ENCODE results near the gene NCOA7.
"Not testable (repeated sequence)": the region's sequence is repeated elsewhere in the genome, so short reads cannot be mapped to it uniquely, and the experiment has no call there.

Gene NCOA7

DNA sequence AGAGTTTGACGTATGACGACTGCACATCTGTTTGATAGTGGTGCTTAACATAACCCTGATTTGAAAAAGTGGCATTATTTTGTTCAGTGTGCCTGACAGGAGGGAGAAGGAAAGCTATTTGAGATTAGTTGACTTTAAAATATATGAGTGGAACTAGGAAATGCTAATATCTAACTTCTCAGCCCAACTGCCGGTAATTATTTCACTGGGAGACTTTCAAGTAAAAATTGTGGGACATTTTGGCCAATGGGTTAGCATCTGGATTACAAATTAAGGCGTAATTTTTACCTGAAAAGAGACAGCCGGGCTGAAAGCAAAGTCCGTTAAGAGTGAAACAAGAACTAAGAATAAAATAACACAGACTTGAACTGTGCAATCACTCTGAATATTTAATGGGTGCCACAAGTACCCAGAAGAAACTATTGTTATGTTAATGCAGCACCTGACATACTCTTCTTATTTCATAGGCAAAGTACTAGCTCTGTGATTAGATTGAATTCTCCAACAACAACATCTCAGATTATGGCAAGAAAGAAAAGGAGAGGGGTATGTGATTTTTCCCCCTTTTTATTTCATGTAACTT, 39.3 kb upstream of the NCOA7 start:
- no peak for DNase-seq
- intact Hi-C loops (cut with DNase I): no loop called here

GRCh38 chr6:125752773-125753172, 38.0 kb upstream of the NCOA7 start:
- DNase-seq: no peak
- intact Hi-C loops (cut with DNase I): no loop called here

DNA sequence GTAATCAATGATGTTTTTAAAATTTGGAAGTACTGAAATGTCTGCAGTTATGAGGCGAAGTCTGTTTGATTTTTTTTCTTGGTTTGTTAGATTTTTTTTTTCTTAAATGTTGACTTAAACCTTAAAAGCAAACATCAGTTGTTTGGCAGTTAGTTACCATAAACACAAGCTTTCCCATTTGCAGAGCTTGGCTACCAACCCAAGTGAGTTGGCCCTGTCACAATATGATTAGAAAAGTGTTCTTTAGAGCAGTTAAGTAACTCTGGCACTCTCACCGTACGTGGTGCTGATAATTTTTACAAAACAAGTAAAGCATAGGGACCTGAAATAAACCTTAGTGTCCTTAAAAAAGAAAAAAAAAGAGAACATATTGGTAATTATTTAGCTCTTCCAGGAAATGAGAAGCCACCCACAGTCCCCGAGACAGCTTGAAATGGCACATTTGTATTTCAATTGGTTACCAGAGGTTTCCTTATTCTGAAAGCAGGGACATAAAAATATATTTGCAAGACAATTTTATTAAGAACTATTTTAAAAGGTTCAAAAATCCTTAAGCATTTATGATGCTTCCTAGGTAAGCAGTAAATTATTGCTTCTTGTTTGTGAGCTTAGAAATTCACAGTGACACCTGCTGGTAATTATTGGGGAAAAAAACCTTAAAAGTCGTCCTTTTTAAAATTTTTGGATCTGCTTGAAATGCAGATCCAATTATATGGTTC, 37.4 kb upstream of the NCOA7 start:
- intact Hi-C loops (cut with DNase I): no loop called here
- peak in 1 of 42 donors; percentile 28 for DNase-seq

DNA sequence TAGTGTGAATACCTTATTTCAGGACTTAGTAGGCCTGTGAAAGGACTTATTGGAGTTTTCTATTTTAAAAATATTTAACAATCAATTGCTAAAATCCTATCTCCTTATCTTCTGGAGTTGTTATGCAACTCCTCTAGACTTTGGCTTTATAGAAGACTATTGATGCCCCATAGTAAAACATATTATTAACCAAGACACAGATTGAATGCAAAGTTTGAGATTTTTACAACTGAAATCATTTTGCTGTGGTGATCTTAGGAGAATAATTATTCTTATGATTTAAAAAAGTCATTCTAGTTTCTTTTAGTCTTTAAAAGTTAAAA, 36.9 kb upstream of the NCOA7 start:
- intact Hi-C loops (cut with DNase I): no loop called here
- no peak for DNase-seq

- no peak for DNase-seq
- intact Hi-C loops (cut with DNase I): no loop called here
These were observed 36.2 kb upstream of the NCOA7 start for GRCh38 chr6:125754566-125754965.

DNA sequence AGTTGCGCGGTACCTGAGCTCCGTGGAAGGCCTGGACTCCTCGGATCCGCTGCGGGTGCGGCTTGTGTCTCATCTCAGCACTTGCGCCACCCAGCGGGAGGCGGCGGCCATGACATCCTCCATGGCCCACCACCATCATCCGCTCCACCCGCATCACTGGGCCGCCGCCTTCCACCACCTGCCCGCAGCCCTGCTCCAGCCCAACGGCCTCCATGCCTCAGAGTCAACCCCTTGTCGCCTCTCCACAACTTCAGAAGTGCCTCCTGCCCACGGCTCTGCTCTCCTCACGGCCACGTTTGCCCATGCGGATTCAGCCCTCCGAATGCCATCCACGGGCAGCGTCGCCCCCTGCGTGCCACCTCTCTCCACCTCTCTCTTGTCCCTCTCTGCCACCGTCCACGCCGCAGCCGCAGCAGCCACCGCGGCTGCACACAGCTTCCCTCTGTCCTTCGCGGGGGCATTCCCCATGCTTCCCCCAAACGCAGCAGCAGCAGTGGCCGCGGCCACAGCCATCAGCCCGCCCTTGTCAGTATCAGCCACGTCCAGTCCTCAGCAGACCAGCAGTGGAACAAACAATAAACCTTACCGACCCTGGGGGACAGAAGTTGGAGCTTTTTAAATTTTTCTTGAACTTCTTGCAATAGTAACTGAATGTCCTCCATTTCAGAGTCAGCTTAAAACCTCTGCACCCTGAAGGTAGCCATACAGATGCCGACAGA, 31.4 kb upstream of the NCOA7 start:
- intact Hi-C loops (cut with DNase I): no loop called here
- DNase-seq: no peak

- DNase-seq: no peak
- intact Hi-C loops (cut with DNase I): loop anchor here (10.0 kb wide), 3 partner anchors 175 to 885 kb away; no protein-coding TSS in a partner anchor
These were observed 30.8 kb upstream of the NCOA7 start for GRCh38 chr6:125759959-125760457.

GRCh38 chr6:125764121-125764671, 26.6 kb upstream of the NCOA7 start:
- no peak for DNase-seq

GRCh38 chr6:125765944-125766343, 24.8 kb upstream of the NCOA7 start:
- peak in 22 of 42 donors; percentile 17 to 76 (median 44) for DNase-seq
- intact Hi-C loops (cut with DNase I): loop anchor here (5.0 to 10.0 kb wide), 4 partner anchors 181 to 891 kb away; no protein-coding TSS in a partner anchor

More at GRCh38 chr6:125764121-125764671, 26.6 kb upstream of the NCOA7 start:
- intact Hi-C loops (cut with DNase I): loop anchor here (10.0 kb wide), 3 partner anchors 179 to 889 kb away; no protein-coding TSS in a partner anchor

DNA sequence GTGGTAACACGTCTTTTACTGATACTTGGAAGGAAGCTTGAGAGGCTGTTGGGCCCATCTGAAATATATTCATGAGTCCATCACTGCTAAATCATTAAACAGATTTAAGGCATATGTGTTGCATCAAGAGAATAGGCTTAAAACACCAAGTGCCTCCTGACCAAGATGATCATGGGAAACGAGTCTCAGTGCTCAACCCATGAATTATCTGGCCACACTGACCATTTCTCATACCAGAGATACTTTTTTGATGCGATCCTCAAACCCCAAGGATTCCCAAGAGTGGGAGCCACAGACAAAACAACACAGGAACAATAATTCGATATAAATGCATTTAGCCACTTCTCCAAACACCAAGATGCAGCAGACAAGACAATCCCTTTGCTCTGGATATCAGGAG, 24.1 kb upstream of the NCOA7 start:
- intact Hi-C loops (cut with DNase I): loop anchor here (5.0 to 10.0 kb wide), 4 partner anchors 182 to 892 kb away; no protein-coding TSS in a partner anchor
- DNase-seq: no peak

DNA sequence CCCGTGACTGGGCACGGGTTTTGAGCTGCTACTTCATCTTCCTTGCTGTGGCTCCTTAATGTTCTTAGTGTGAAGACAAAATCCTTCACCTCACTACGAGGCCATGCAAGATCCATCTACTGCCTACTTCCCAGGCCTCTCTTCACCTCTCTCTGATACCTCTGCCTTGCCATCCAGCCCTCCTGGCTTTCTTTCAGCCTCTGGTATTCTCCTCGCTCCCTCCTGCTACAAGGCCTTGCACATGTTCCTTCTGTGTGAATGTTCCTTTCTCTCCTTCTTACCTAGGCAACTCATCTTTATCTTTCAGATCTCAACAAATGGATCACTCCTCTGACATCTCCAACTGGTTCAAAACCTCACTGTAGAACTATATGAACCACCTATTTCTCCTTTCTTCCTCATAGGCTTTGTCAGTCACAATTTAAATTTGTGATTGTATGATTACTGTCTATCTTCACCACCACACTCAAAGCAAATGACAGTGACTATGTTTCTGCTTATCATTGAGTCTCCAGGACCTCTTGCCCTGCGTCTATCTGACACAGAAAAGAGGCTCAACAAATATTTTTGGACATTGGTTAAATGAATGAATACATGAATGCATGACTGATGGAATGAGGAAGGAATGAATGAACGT, 21.5 kb upstream of the NCOA7 start:
- intact Hi-C loops (cut with DNase I): loop anchor here (5.0 to 10.0 kb wide), 4 partner anchors 184 to 894 kb away; no protein-coding TSS in a partner anchor
- DNase-seq: no peak

GRCh38 chr6:125773387-125774341, 17.1 kb upstream of the NCOA7 start:
- no peak for DNase-seq
- intact Hi-C loops (cut with DNase I): no loop called here

- DNase-seq; intact Hi-C loops (cut with DNase I): not testable (repeated sequence)
These were observed 14.5 kb upstream of the NCOA7 start for GRCh38 chr6:125776107-125776826.

GRCh38 chr6:125779924-125780539, 10.7 kb upstream of the NCOA7 start:
- intact Hi-C loops (cut with DNase I): no loop called here
- peak; percentile 67 to 94 (median 88) for DNase-seq

- DNase-seq: peak in 40 of 42 donors; percentile 36 to 80 (median 60)
- intact Hi-C loops (cut with DNase I): no loop called here
These were observed 10.0 kb upstream of the NCOA7 start for GRCh38 chr6:125780540-125781313.

DNA sequence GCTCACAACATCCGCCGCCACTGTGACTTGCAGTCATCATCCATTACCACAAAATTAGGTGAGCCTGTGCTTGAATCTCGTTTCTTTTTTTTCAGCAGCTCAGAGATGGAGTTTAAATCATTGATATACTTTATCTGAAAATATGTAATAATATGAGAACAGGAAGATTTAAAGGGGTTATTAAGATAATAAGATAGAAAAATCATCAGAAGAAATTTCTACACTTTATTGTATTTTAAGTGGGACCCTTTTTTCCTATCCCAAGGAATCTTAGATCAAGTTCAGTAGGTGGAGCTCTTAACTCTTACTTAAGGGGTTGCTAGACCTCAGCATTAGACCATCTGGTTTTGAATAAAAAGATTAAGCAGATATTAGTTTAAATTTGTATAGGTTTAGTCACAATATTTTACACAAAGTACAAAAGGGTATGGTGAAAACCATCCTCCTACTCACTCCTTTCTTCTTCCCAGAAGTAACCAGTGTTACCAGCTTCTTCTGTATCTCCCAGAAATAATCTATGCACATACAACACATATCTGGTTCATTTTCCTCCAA, 9.4 kb upstream of the NCOA7 start:
- peak in 13 of 42 donors; percentile 22 to 62 (median 39) for DNase-seq

More for the DNA sequence above, 9.4 kb upstream of the NCOA7 start:
- intact Hi-C loops (cut with DNase I): no loop called here

All from head of caudate nucleus (tissue), 42 donors.